Measurements from ENCODE around the gene ZBTB16. TPM values are rescaled to one million over a fixed set of nuclear protein-coding genes. Genes with fewer than 3 reads are reported as not detected.

ZBTB16 gene
- total and polyA plus RNA-seq, 2 of the 4 experiments (the other 2 are of a cell fraction): not detected

- Histone ChIP-seq H3K4ac (ENCODE audit: low read depth, low read length) (no peak overlapping the region), H3K27ac (ENCODE audit: insufficient read depth, low read length) (no peak overlapping the region), H3K56ac (ENCODE audit: extremely low read depth, insufficient read depth, low read length) (no peak overlapping the region), H3K14ac (replicated peaks; ENCODE audit: low read depth, low read length) (no peak overlapping the region), H3K9ac (ENCODE audit: low read depth, low read length) (no peak overlapping the region), H3K18ac (ENCODE audit: low read depth, low read length) (no peak overlapping the region), H3K4me1 (ENCODE audit: control insufficient read depth, insufficient read depth, low read length) (no peaks in the 10 kb centered on the region), H2BK5ac (ENCODE audit: low read depth, low read length, poor library complexity, severe bottlenecking) (no peak overlapping the region), H3K4me3 (ENCODE audit: insufficient read depth, low read depth, low read length) (no peak overlapping the region), H2BK120ac (ENCODE audit: low read depth, low read length) (no peak overlapping the region), H3K9me3 (ENCODE audit: control insufficient read depth, insufficient read depth, low read length) (no peaks in the 10 kb centered on the region), H2AK5ac (ENCODE audit: low read depth, low read length) (no peak overlapping the region), H4K5ac (ENCODE audit: low read depth, low read length) (no peak overlapping the region), H2BK15ac (ENCODE audit: low read depth, low read length) (no peak overlapping the region), H2AK9ac (replicated peaks; ENCODE audit: low read depth, low read length, poor library complexity) (no peak overlapping the region), H3K9me1 (ENCODE audit: insufficient read depth, low read length) (no peaks in the 10 kb centered on the region), H2AFZ (replicated peaks; ENCODE audit: low read length, poor library complexity) (no peak overlapping the region), H4K91ac (ENCODE audit: insufficient read depth, low read depth, low read length) (no peak overlapping the region), H4K8ac (ENCODE audit: low read depth in 2 of 2, low read length in 2 of 2) (no peak overlapping the region), H2BK20ac (ENCODE audit: low read depth, low read length) (no peak overlapping the region), H3K36me3 (ENCODE audit: control insufficient read depth, insufficient read depth, low read length) (no peaks in the 10 kb centered on the region), H3K79me1 (ENCODE audit: low read depth in 1 of 2, low read length in 2 of 2) (no peaks in the 10 kb centered on the region), H3K23ac (ENCODE audit: low read depth, low read length) (no peak overlapping the region), H3K4me2 (ENCODE audit: low read depth, low read length) (no peak overlapping the region), H4K20me1 (ENCODE audit: insufficient read depth, low read length) (no peaks in the 10 kb centered on the region), H3K27me3 (ENCODE audit: control insufficient read depth, insufficient read depth, low read length) (peaks cover 29% of the 10 kb centered on the region; the same call in 1 of the 2 replicates)
- no peak for ATAC-seq (ENCODE audit: low read depth)
- intact Hi-C loops (cut with micrococcal nuclease): no loop called here
- CTCF ChIA-PET: no interaction called here
- no TSS peak for BruUV-seq (replicated peaks)
- in situ Hi-C loops (cut with MboI; ENCODE audit: low sequenced_read_pairs): no loop called here
- no CpG with 5 or more reads among the region's 14 CpGs for WGBS, 2 experiments (ENCODE audit: extremely low coverage in 2 of 2, insufficient read length in 1 of 2)
- dilution Hi-C loops (cut with HindIII; ENCODE audit: low sequenced_read_pairs, unreplicated experiment): no loop called here
- no peak for TF ChIP-seq RCOR1 (IDR thresholded peaks at IDR 0.05; ENCODE audit: insufficient replicate concordance, low read length)
- no peak for TF ChIP-seq CHD1 (IDR thresholded peaks at IDR 0.05; ENCODE audit: low read depth, low read length)
- TF ChIP-seq CEBPB (IDR thresholded peaks at IDR 0.05; ENCODE audit: low read depth, low read length): no peak
- TF ChIP-seq MAZ (IDR thresholded peaks at IDR 0.05; ENCODE audit: borderline replicate concordance, low read depth, low read length): no peak
- no peak for TF ChIP-seq POLR2A (IDR thresholded peaks at IDR 0.05; ENCODE audit: low read depth, low read length)
- no peak for TF ChIP-seq BHLHE40 (IDR thresholded peaks at IDR 0.05; ENCODE audit: low read depth, low read length)
- TF ChIP-seq, protein P1, sequence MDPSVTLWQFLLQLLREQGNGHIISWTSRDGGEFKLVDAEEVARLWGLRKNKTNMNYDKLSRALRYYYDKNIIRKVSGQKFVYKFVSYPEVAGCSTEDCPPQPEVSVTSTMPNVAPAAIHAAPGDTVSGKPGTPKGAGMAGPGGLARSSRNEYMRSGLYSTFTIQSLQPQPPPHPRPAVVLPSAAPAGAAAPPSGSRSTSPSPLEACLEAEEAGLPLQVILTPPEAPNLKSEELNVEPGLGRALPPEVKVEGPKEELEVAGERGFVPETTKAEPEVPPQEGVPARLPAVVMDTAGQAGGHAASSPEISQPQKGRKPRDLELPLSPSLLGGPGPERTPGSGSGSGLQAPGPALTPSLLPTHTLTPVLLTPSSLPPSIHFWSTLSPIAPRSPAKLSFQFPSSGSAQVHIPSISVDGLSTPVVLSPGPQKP (IDR thresholded peaks at IDR 0.05; ENCODE audit: borderline replicate concordance, low read depth, low read length): no peak
- TF ChIP-seq RAD21 (IDR thresholded peaks at IDR 0.05; ENCODE audit: low read length): no peak
- no peak for TF ChIP-seq MAFK (IDR thresholded peaks at IDR 0.05; ENCODE audit: low read depth, low read length)
- POLR2A ChIA-PET (ENCODE audit: unreplicated experiment): no interaction called here
- DNase-seq: no peak
These were observed 195.1 kb downstream of the ZBTB16 start for GRCh38 chr11:114254571-114255146.

Data from IMR-90 (cell line).